Activated T-cell treated with anti-CD3 and anti-CD28 coated beads for 48 hours (primary cell): ENCODE data around the gene RENBP.

Experiments
- DNase-seq: peaks from one replicate; pipeline ENCODE4 v3.0.0-alpha.2; 2020; ENCODE audit warnings: low read depth

Gene RENBP

GRCh38 chrX:153970357-153971123 is 26.1 kb upstream of the RENBP start:
- DNase-seq: no peak

- no peak for DNase-seq
Observed at GRCh38 chrX:153969904-153970356, 25.5 kb upstream of the RENBP start.

- no peak for DNase-seq
Observed at GRCh38 chrX:153969125-153969903, 24.9 kb upstream of the RENBP start.

GRCh38 chrX:153968754-153969124 is 24.3 kb upstream of the RENBP start:
- no peak for DNase-seq

GRCh38 chrX:153968255-153968654 is 23.8 kb upstream of the RENBP start:
- DNase-seq: no peak

- no peak for DNase-seq
Observed at GRCh38 chrX:153967536-153968224, 23.2 kb upstream of the RENBP start.

- no peak for DNase-seq
Observed at GRCh38 chrX:153966841-153967535, 22.5 kb upstream of the RENBP start.

- no peak for DNase-seq
Observed at GRCh38 chrX:153966283-153966688, 21.8 kb upstream of the RENBP start.

GRCh38 chrX:153965406-153965805 is 21.0 kb upstream of the RENBP start:
- DNase-seq: no peak

GRCh38 chrX:153964105-153964504 is 19.7 kb upstream of the RENBP start:
- DNase-seq: no peak

- DNase-seq: no peak
Observed at GRCh38 chrX:153963546-153963945, 19.1 kb upstream of the RENBP start.

- DNase-seq: no peak
Observed at GRCh38 chrX:153961292-153961691, 16.8 kb upstream of the RENBP start.

- DNase-seq: no peak
Observed at GRCh38 chrX:153960786-153961185, 16.3 kb upstream of the RENBP start.

- DNase-seq: no peak
Observed at GRCh38 chrX:153960077-153960476, 15.6 kb upstream of the RENBP start.

- DNase-seq: no peak
Observed at GRCh38 chrX:153959649-153960048, 15.2 kb upstream of the RENBP start.

- DNase-seq: no peak
Observed at GRCh38 chrX:153958605-153959004, 14.2 kb upstream of the RENBP start.

- no peak for DNase-seq
Observed at GRCh38 chrX:153957224-153957623, 12.8 kb upstream of the RENBP start.

GRCh38 chrX:153956044-153956907 is 11.8 kb upstream of the RENBP start:
- DNase-seq: no peak

GRCh38 chrX:153955228-153955732 is 10.8 kb upstream of the RENBP start:
- DNase-seq: no peak

GRCh38 chrX:153954558-153955227 is 10.2 kb upstream of the RENBP start:
- no peak for DNase-seq
